Measurements from ENCODE around the gene ACTG1. TPM values are rescaled to one million over a fixed set of nuclear protein-coding genes. Genes with fewer than 3 reads are reported as not detected.

The ACTG1 gene
- total and polyA plus RNA-seq, 2 of the 13 experiments (the other 11 are each of a cell fraction or from before 2014, with no cell fraction given): 973 to 1,138 TPM

GRCh38 chr17:81513753-81514488 lies 1.3 kb upstream of the ACTG1 start (continued):
- no peak for TF ChIP-seq THAP9 (CRISPR knock-in tag; IDR thresholded peaks at IDR 0.05; ENCODE audit: borderline replicate concordance)
- TF ChIP-seq RBAK (CRISPR knock-in tag; IDR thresholded peaks at IDR 0.05): no peak
- no peak; the same call in 1 of the 2 replicates for TF ChIP-seq PHF20 (CRISPR knock-in tag; IDR thresholded peaks at IDR 0.05)
- no peak for TF ChIP-seq CERS6 (CRISPR knock-in tag; IDR thresholded peaks at IDR 0.05)
- no peak for TF ChIP-seq ZNF326 (CRISPR knock-in tag; IDR thresholded peaks at IDR 0.05; ENCODE audit: borderline replicate concordance)
- no peak for TF ChIP-seq JUN (CRISPR knock-in tag; IDR thresholded peaks at IDR 0.05)
- TF ChIP-seq HNF4A (CRISPR knock-in tag; IDR thresholded peaks at IDR 0.05): no peak
- TF ChIP-seq MEF2D (CRISPR knock-in tag; IDR thresholded peaks at IDR 0.05): no peak
- TF ChIP-seq HNRNPK (IDR thresholded peaks at IDR 0.05; ENCODE audit: low read depth, low read length, poor library complexity, severe bottlenecking): peak; percentile 24
- no peak for TF ChIP-seq GPN1 (CRISPR knock-in tag; IDR thresholded peaks at IDR 0.05; ENCODE audit: borderline replicate concordance)
- no peak for TF ChIP-seq ZNF674 (CRISPR knock-in tag; IDR thresholded peaks at IDR 0.05; ENCODE audit: low read depth)
- TF ChIP-seq SOX13 (IDR thresholded peaks at IDR 0.05): no peak; the same call in 1 of the 2 replicates
- no peak for TF ChIP-seq SOX13 (CRISPR knock-in tag; conservative IDR thresholded peaks at IDR 0.05 in 1 of 2, IDR thresholded peaks at IDR 0.05 in 1 of 2)
- no peak for TF ChIP-seq ZNF292 (CRISPR knock-in tag; IDR thresholded peaks at IDR 0.05; ENCODE audit: borderline replicate concordance, low read depth)
- TF ChIP-seq XBP1 (CRISPR knock-in tag; IDR thresholded peaks at IDR 0.05): no peak
- no peak for TF ChIP-seq ZNF513 (CRISPR knock-in tag; conservative IDR thresholded peaks at IDR 0.05)
- no peak for TF ChIP-seq ZNF510 (CRISPR knock-in tag; IDR thresholded peaks at IDR 0.05; ENCODE audit: low read depth)
- TF ChIP-seq KLF12 (CRISPR knock-in tag; IDR thresholded peaks at IDR 0.05; ENCODE audit: borderline replicate concordance): peak; percentile 26; the same call in 1 of the 2 replicates
- no peak for TF ChIP-seq HOXA7 (CRISPR knock-in tag; IDR thresholded peaks at IDR 0.05)
- no peak for TF ChIP-seq ZNF720 (CRISPR knock-in tag; IDR thresholded peaks at IDR 0.05)
- TF ChIP-seq CAMTA2 (CRISPR knock-in tag; IDR thresholded peaks at IDR 0.05; ENCODE audit: borderline replicate concordance): no peak
- TF ChIP-seq SIN3B (IDR thresholded peaks at IDR 0.05; ENCODE audit: low read length): no peak
- TF ChIP-seq KDM5B (CRISPR knock-in tag; IDR thresholded peaks at IDR 0.05; ENCODE audit: borderline replicate concordance): no peak
- TF ChIP-seq NFIB (CRISPR knock-in tag; IDR thresholded peaks at IDR 0.05; ENCODE audit: borderline replicate concordance): no peak
- peak; percentile 35 for TF ChIP-seq RXRA (CRISPR knock-in tag; IDR thresholded peaks at IDR 0.05)
- TF ChIP-seq MED1 (CRISPR knock-in tag; IDR thresholded peaks at IDR 0.05): peak; percentile 43; the same call in 1 of the 2 replicates
